ENCODE data around the gene TEKTIP1. TPM values are rescaled to one million over a fixed set of nuclear protein-coding genes. Genes with fewer than 3 reads are reported as not detected.

The TEKTIP1 gene
- total and polyA plus RNA-seq, 2 donors from 2014 or later, result 1.2 to 9.2 TPM

GRCh38 chr19:3500429-3501101 is 38.4 kb upstream of the TEKTIP1 start, which contains the start of gene DOHH:
Gene DOHH, minus strand, starts transcription at chr19:3500674. Its CDS starts 3,860 bp downstream, at chr19:3496814.
- peak within 1 kb of the TSS; percentile 84 to 96 (median 94) for H3K4me3 ChIP-seq (ENCODE audit: low read length in 3 of 3)
- intact Hi-C loops (cut with DNase I), result no loop called here
- peaks cover 0 to 15% (median 4%) of the 10 kb centered on the region in 3 donors for H3K4me1 ChIP-seq (ENCODE audit: control insufficient read depth in 2 of 3, insufficient read depth in 2 of 3, low read depth in 1 of 3, low read length in 3 of 3)
- H3K27me3 ChIP-seq (ENCODE audit: control insufficient read depth, insufficient read depth, low read length), result no peaks in the 10 kb centered on the region
- peak within 1 kb of the TSS; percentile 66 to 92 (median 89) for H3K9ac ChIP-seq (ENCODE audit: low read length in 3 of 3)
- DNase-seq (peak; percentile 97 to 98 (median 98)), FAIRE-seq (peak; percentile 19)
- no peak for TF ChIP-seq CTCF (IDR thresholded peaks at IDR 0.05; ENCODE audit: borderline replicate concordance, extremely low read depth, insufficient read depth)
- H3K9me3 ChIP-seq (ENCODE audit: control insufficient read depth in 2 of 3, insufficient read depth in 1 of 3, low read length in 3 of 3), result no peaks in the 10 kb centered on the region
- H3K36me3 ChIP-seq (ENCODE audit: control insufficient read depth in 2 of 3, insufficient read depth in 3 of 3, low read length in 3 of 3), result peaks cover 0 to 4% (median 3%) of the 10 kb centered on the region in 3 donors
- H3K27ac ChIP-seq (ENCODE audit: low read depth in 2 of 2, low read length in 2 of 2), result peak within 1 kb of the TSS; percentile 88 to 99

GRCh38 chr19:3501780-3502179 is 37.2 kb upstream of the TEKTIP1 start:
- no peak overlapping the region for H3K27ac ChIP-seq (ENCODE audit: low read depth in 2 of 2, low read length in 2 of 2)
- intact Hi-C loops (cut with DNase I), result no loop called here
- no peak for TF ChIP-seq CTCF (IDR thresholded peaks at IDR 0.05; ENCODE audit: borderline replicate concordance, extremely low read depth, insufficient read depth)

GRCh38 chr19:3503036-3503572 is 35.9 kb upstream of the TEKTIP1 start:
- no peaks in the 10 kb centered on the region for H3K9me3 ChIP-seq (ENCODE audit: control insufficient read depth in 2 of 3, insufficient read depth in 1 of 3, low read length in 3 of 3)
- H3K9ac ChIP-seq (ENCODE audit: low read length in 3 of 3), result no peak overlapping the region
- H3K4me1 ChIP-seq (ENCODE audit: control insufficient read depth in 2 of 3, insufficient read depth in 2 of 3, low read depth in 1 of 3, low read length in 3 of 3), result peaks cover 0 to 17% (median 4%) of the 10 kb centered on the region in 3 donors
- no peaks in the 10 kb centered on the region for H3K27me3 ChIP-seq (ENCODE audit: control insufficient read depth, insufficient read depth, low read length)
- no peak for FAIRE-seq
- intact Hi-C loops (cut with DNase I), result no loop called here
- H3K4me3 ChIP-seq (ENCODE audit: low read length in 3 of 3), result no peak overlapping the region
- TF ChIP-seq CTCF (IDR thresholded peaks at IDR 0.05; ENCODE audit: borderline replicate concordance, extremely low read depth, insufficient read depth), result no peak
- no peak overlapping the region for H3K27ac ChIP-seq (ENCODE audit: low read depth in 2 of 2, low read length in 2 of 2)
- no peak for DNase-seq
- no peaks in the 10 kb centered on the region for H3K36me3 ChIP-seq (ENCODE audit: control insufficient read depth in 2 of 3, insufficient read depth in 3 of 3, low read length in 3 of 3)

More at GRCh38 chr19:3501780-3502179, 37.2 kb upstream of the TEKTIP1 start:
- no peak overlapping the region for H3K9ac ChIP-seq (ENCODE audit: low read length in 3 of 3)
- DNase-seq, result no peak
- no peaks in the 10 kb centered on the region for H3K9me3 ChIP-seq (ENCODE audit: control insufficient read depth in 2 of 3, insufficient read depth in 1 of 3, low read length in 3 of 3)
- H3K4me3 ChIP-seq (ENCODE audit: low read length in 3 of 3), result no peak overlapping the region
- no peaks in the 10 kb centered on the region for H3K27me3 ChIP-seq (ENCODE audit: control insufficient read depth, insufficient read depth, low read length)
- no peak for FAIRE-seq
- no peaks in the 10 kb centered on the region for H3K36me3 ChIP-seq (ENCODE audit: control insufficient read depth in 2 of 3, insufficient read depth in 3 of 3, low read length in 3 of 3)
- peaks cover 0 to 18% (median 4%) of the 10 kb centered on the region in 3 donors for H3K4me1 ChIP-seq (ENCODE audit: control insufficient read depth in 2 of 3, insufficient read depth in 2 of 3, low read depth in 1 of 3, low read length in 3 of 3)

Data from kidney (tissue), 14 donors.